HL-60 (cell line): ENCODE results near the gene PIH1D1.
A peak's percentile ranks its signal among the peaks of the same experiment; 100 is the strongest.

Experiments used
- DNase-seq, 2 experiments: peaks; one replicate each; pipeline ENCODE4 v3.0.0-alpha.2; 2010 to 2020; ENCODE audit warnings: low read depth in 1 of 2, low spot score in 1 of 2
- H3K27ac ChIP-seq: fragments of 250-450 bp; sonication (Bioruptor Pico); replicated peaks from 2 replicates; pipeline ENCODE4 v1.5.1; 2020; ENCODE audit warnings: mild to moderate bottlenecking, moderate library complexity
- H3K27me3 ChIP-seq: fragments of 250-450 bp; sonication (Bioruptor Pico); 2 replicates; pipeline ENCODE4 v1.5.1; 2021; ENCODE audit warnings: mild to moderate bottlenecking, moderate library complexity; ENCODE audit not compliant: insufficient read depth, poor library complexity, severe bottlenecking
- H3K4me3 ChIP-seq: replicated peaks from 2 replicates; pipeline ENCODE4 v1.5.1; 2011; ENCODE audit warnings: mild to moderate bottlenecking, control low read depth, low read length; ENCODE audit not compliant: insufficient read depth
- GABPA ChIP-seq: IDR thresholded peaks from 2 replicates; pipeline ENCODE4 v1.6.1; 2012; ENCODE audit warnings: low read depth
- POLR2AphosphoS5 ChIP-seq: IDR thresholded peaks from 2 replicates; pipeline ENCODE4 v1.6.1; 2012; ENCODE audit warnings: low read depth
- REST ChIP-seq: IDR thresholded peaks from 2 replicates; pipeline ENCODE4 v1.6.1; 2012; ENCODE audit warnings: low read depth; ENCODE audit not compliant: insufficient replicate concordance
- SPI1 ChIP-seq: IDR thresholded peaks from 2 replicates; pipeline ENCODE4 v1.6.1; 2012; ENCODE audit warnings: low read depth, mild to moderate bottlenecking, borderline replicate concordance
- TF ChIP-seq, protein P1 (sequence below): IDR thresholded peaks from one replicate; pipeline ENCODE4 v1.5.1; 2011; ENCODE audit warnings: low read length, control low read depth, inconsistent platforms; ENCODE audit not compliant: insufficient read depth

PIH1D1 gene

DNA sequence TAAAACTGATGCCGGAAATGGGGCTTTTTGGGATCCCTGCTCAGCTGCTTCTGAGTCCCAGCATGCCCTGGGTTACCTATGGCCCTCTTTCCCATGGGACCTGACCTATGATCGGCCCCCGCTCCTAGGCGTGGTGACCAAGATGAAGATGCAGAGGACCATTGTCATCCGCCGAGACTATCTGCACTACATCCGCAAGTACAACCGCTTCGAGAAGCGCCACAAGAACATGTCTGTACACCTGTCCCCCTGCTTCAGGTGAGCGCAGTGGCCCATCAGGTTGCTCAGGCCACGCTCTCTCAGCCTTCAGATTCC is 46.1 kb upstream of the PIH1D1 start:
- no peaks in the 10 kb centered on the region for H3K27me3 ChIP-seq
- TF ChIP-seq GABPA = no peak
- no peak for TF ChIP-seq REST
- TF ChIP-seq POLR2AphosphoS5 = no peak
- TF ChIP-seq, protein P1, sequence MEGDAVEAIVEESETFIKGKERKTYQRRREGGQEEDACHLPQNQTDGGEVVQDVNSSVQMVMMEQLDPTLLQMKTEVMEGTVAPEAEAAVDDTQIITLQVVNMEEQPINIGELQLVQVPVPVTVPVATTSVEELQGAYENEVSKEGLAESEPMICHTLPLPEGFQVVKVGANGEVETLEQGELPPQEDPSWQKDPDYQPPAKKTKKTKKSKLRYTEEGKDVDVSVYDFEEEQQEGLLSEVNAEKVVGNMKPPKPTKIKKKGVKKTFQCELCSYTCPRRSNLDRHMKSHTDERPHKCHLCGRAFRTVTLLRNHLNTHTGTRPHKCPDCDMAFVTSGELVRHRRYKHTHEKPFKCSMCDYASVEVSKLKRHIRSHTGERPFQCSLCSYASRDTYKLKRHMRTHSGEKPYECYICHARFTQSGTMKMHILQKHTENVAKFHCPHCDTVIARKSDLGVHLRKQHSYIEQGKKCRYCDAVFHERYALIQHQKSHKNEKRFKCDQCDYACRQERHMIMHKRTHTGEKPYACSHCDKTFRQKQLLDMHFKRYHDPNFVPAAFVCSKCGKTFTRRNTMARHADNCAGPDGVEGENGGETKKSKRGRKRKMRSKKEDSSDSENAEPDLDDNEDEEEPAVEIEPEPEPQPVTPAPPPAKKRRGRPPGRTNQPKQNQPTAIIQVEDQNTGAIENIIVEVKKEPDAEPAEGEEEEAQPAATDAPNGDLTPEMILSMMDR = no peak
- TF ChIP-seq SPI1 = no peak
- no peak for DNase-seq
- peak overlapping the region; percentile 81 for H3K4me3 ChIP-seq
- no peak overlapping the region; the same call in 1 of the 2 replicates for H3K27ac ChIP-seq

DNA sequence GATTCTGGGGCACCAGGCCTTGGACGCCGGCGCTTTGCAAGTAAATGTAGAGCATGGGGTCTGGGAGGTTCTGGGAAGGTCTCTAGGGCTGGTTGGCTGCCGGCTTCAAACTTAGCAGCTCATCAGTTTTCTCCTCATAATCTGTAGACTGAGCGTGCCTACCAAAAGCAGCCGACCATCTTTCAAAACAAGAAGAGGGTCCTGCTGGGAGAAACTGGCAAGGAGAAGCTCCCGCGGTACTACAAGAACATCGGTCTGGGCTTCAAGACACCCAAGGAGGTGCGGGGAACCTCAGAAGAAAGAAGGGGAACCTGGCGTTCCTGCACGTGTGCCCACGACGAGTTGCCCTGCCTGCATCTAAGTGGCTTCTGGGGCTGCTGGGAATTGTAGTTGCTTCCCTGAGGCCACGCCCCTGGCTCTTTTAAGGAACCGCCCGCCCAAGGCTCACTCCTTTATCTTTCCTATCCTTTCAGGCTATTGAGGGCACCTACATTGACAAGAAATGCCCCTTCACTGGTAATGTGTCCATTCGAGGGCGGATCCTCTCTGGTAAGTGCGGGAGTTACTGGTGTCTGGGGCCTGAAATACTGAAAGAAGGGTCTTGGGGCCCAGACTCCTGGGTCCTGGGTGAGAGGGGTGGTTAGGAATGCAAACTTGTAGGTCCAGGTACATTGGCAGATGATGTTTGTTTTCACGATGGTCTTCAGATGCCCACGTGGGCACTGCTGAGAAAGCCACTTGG is 45.6 kb upstream of the PIH1D1 start:
- DNase-seq = peak; percentile 82 to 93
- H3K27me3 ChIP-seq = no peaks in the 10 kb centered on the region
- TF ChIP-seq, protein P1 = no peak
- TF ChIP-seq POLR2AphosphoS5 = peak; percentile 79
- TF ChIP-seq SPI1 = peak; percentile 71; the same call in 1 of the 2 replicates
- TF ChIP-seq GABPA = 0 out of 2 replicates have a peak, but pooled peaks have one; percentile 26
- TF ChIP-seq REST = no peak
- H3K4me3 ChIP-seq = peak overlapping the region; percentile 81
- peak overlapping the region; percentile 92 for H3K27ac ChIP-seq

GRCh38 chr19:49496574-49497008 is 45.0 kb upstream of the PIH1D1 start:
- Histone ChIP-seq H3K27ac (peak overlapping the region; percentile 92), H3K27me3 (no peaks in the 10 kb centered on the region), H3K4me3 (peak overlapping the region; percentile 81)
- DNase-seq = no peak
- no peak for TF ChIP-seq SPI1
- TF ChIP-seq, protein P1 = no peak
- TF ChIP-seq GABPA = no peak
- no peak for TF ChIP-seq POLR2AphosphoS5
- TF ChIP-seq REST = no peak
